Measurements from ENCODE around the gene NDUFS5. TPM values are rescaled to one million over a fixed set of nuclear protein-coding genes. Genes with fewer than 3 reads are reported as not detected.

The NDUFS5 gene
- total RNA-seq, 4 donors from 2014 or later, result 99.9 to 418 (median 312) TPM

- Histone ChIP-seq H3K4me3 (peak overlapping the region; percentile 45 to 65 (median 48)), H3K27ac (no peak overlapping the region), H3K36me3 (no peaks in the 10 kb centered on the region), H3K4me1 (peaks cover 0 to 19% (median 13%) of the 10 kb centered on the region in 4 donors), H3K27me3 (peaks cover 53% of the 10 kb centered on the region), H3K9me3 (no peaks in the 10 kb centered on the region)
- intact Hi-C loops (cut with DNase I; ENCODE audit: low total_unique reads) (no loop called here), in situ Hi-C loops (cut with MboI; ENCODE audit: low pct_ligation_motif_present in 1 of 4, low pct_unique_long_range_greater_than_20kb in 1 of 4, low sequenced_read_pairs in 3 of 4) (loop anchor here in 3 of 4 donors (10.0 to 25.0 kb wide), 2 partner anchors 207 to 456 kb away; partner anchors contain the start of gene MYCBP (in 1 of the 3))
- TF ChIP-seq POLR2A (IDR thresholded peaks at IDR 0.05) (no peak), POLR2AphosphoS5 (IDR thresholded peaks at IDR 0.05) (no peak), CTCF (IDR thresholded peaks at IDR 0.05) (no peak), EP300 (IDR thresholded peaks at IDR 0.05; ENCODE audit: low read depth) (no peak)
- WGBS, 2 donors (ENCODE audit: low coverage in 1 of 2), result 0% methylated on average over 6 of the region's 105 CpGs; no CpG with 5 or more reads in 1 of the 2 donors
- DNase-seq, result peak; percentile 27
These were observed 55.3 kb downstream of the NDUFS5 start for GRCh38 chr1:39081271-39082009.

- in situ Hi-C loops (cut with MboI; ENCODE audit: low pct_ligation_motif_present in 1 of 4, low pct_unique_long_range_greater_than_20kb in 1 of 4, low sequenced_read_pairs in 3 of 4), result loop anchor here in 3 of 4 donors (10.0 to 25.0 kb wide), 2 partner anchors 207 to 455 kb away; partner anchors contain the start of gene MYCBP (in 1 of the 3)
- Histone ChIP-seq H3K9me3 (no peaks in the 10 kb centered on the region), H3K27ac (no peak overlapping the region), H3K36me3 (no peaks in the 10 kb centered on the region), H3K27me3 (peaks cover 53% of the 10 kb centered on the region), H3K4me3 (peak overlapping the region; percentile 45 to 65 (median 48)), H3K4me1 (peaks cover 0 to 22% (median 16%) of the 10 kb centered on the region in 4 donors)
- 38 to 53% methylated on average over 2 to 27 of the region's 29 CpGs for WGBS, 2 donors (ENCODE audit: low coverage in 1 of 2)
- DNase-seq, result no peak
- intact Hi-C loops (cut with DNase I; ENCODE audit: low total_unique reads), result no loop called here
- no peak for TF ChIP-seq POLR2AphosphoS5 (IDR thresholded peaks at IDR 0.05)
- TF ChIP-seq EP300 (IDR thresholded peaks at IDR 0.05; ENCODE audit: low read depth), result no peak
- TF ChIP-seq CTCF (IDR thresholded peaks at IDR 0.05), result no peak
- TF ChIP-seq POLR2A (IDR thresholded peaks at IDR 0.05), result no peak
These were observed 56.1 kb downstream of the NDUFS5 start for GRCh38 chr1:39082010-39082799.

GRCh38 chr1:39082811-39083576 is 56.8 kb downstream of the NDUFS5 start:
- Histone ChIP-seq H3K4me1 (peaks cover 0 to 28% (median 16%) of the 10 kb centered on the region in 4 donors), H3K9me3 (no peaks in the 10 kb centered on the region), H3K36me3 (no peaks in the 10 kb centered on the region), H3K4me3 (no peak overlapping the region), H3K27ac (no peak overlapping the region), H3K27me3 (peaks cover 53% of the 10 kb centered on the region)
- in situ Hi-C loops (cut with MboI; ENCODE audit: low pct_ligation_motif_present in 1 of 4, low pct_unique_long_range_greater_than_20kb in 1 of 4, low sequenced_read_pairs in 3 of 4) (loop anchor here in 3 of 4 donors (10.0 to 25.0 kb wide), 2 partner anchors 208 to 454 kb away; partner anchors contain the start of gene MYCBP (in 1 of the 3)), intact Hi-C loops (cut with DNase I; ENCODE audit: low total_unique reads) (no loop called here)
- WGBS, 2 donors (ENCODE audit: low coverage in 1 of 2), result 90% methylated on average over 4 of the region's 4 CpGs; no CpG with 5 or more reads in 1 of the 2 donors
- TF ChIP-seq POLR2A (IDR thresholded peaks at IDR 0.05), result no peak
- no peak for TF ChIP-seq CTCF (IDR thresholded peaks at IDR 0.05)
- TF ChIP-seq POLR2AphosphoS5 (IDR thresholded peaks at IDR 0.05), result no peak
- TF ChIP-seq EP300 (IDR thresholded peaks at IDR 0.05; ENCODE audit: low read depth), result no peak
- no peak for DNase-seq
